GM12875 (cell line): ENCODE results near the gene LAP3.
A peak's percentile ranks its signal among the peaks of the same experiment; 100 is the strongest.

ENCODE experiments used
- H3K4me3 ChIP-seq: one replicate; pipeline ENCODE4 v1.5.1; 2011; ENCODE audit warnings: low read depth, low read length, control low read depth
- CTCF ChIP-seq: IDR thresholded peaks from 2 replicates; pipeline ENCODE4 v1.5.1; 2011; ENCODE audit warnings: low read depth, mild to moderate bottlenecking, control low read depth, inconsistent platforms, low read length, moderate library complexity, borderline replicate concordance; ENCODE audit not compliant: insufficient read depth

Gene LAP3

GRCh38 chr4:17636341-17636695 is 59.3 kb downstream of the LAP3 start:
- no peak overlapping the region for H3K4me3 ChIP-seq
- no peak for TF ChIP-seq CTCF

- peak; percentile 87 for TF ChIP-seq CTCF
- H3K4me3 ChIP-seq, result no peak overlapping the region
Observed at GRCh38 chr4:17636696-17637622, 60.0 kb downstream of the LAP3 start.

- no peak for TF ChIP-seq CTCF
- H3K4me3 ChIP-seq, result no peak overlapping the region
Observed at GRCh38 chr4:17639136-17639535, 62.1 kb downstream of the LAP3 start.

- no peak overlapping the region for H3K4me3 ChIP-seq
- no peak for TF ChIP-seq CTCF
Observed at GRCh38 chr4:17642398-17642783, 65.4 kb downstream of the LAP3 start.

GRCh38 chr4:17646693-17647092 is 69.7 kb downstream of the LAP3 start:
- H3K4me3 ChIP-seq, result no peak overlapping the region
- no peak for TF ChIP-seq CTCF

GRCh38 chr4:17647176-17647806 is 70.3 kb downstream of the LAP3 start:
- no peak overlapping the region for H3K4me3 ChIP-seq
- TF ChIP-seq CTCF, result no peak

- TF ChIP-seq CTCF, result no peak
- no peak overlapping the region for H3K4me3 ChIP-seq
Observed at GRCh38 chr4:17647927-17648326, 70.9 kb downstream of the LAP3 start.
